GM21423 (cell line): ENCODE data around the gene SULT6B1.
A peak's percentile ranks its signal among the peaks of the same experiment; 100 is the strongest.
"Not testable (repeated sequence)": the region's sequence is repeated elsewhere in the genome, so short reads cannot be mapped to it uniquely, and the experiment has no call there.

ENCODE experiments used
- ATAC-seq: cut with Tn5 transposase; IDR thresholded peaks from one replicate; pipeline ENCODE4 v1.9.1; 2021; ENCODE audit warnings: mild to moderate bottlenecking, moderate library complexity; ENCODE audit not compliant: unreplicated experiment

The SULT6B1 gene

DNA sequence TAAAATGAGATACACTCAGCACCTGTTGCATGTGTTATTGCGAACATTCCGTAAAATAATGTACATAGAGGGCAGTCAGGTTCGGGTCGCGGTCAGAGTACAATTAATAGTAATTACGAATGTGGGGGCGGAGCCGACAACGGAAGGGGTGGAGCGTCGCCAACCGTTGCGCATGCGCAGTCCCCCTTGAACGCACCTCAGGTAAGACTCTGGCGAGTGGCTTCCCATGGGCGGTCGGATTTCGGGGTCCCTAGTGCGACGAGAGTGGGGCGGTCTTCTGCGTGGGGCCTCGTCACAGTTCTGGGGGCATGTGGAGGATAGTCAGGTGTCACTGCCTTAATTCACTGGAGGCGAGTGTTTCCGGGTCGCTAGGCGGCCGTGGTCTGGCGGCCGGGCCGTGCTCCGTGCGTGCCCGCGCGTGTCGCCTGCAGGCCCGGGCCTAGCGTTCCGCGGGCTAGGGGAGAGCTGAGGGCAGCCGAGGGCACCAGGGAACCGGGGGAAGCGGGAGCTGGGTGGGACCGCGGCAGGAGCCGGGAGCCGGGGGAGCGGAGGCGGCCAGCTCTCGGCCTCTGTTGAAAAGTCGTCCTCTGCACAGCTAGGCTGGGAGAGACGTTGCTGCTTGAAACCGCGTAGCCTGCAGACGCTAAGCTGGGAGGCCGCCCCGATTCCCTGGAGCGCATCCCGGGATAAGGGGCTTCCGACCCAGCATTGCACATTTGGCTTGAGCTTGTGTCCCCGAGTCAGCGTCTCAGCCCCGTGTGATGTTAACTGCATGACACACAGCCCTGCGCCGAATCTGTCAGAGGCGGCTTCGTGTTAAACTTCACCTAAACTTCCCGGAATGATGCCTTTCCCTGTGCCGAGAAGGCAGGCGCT, 8.1 kb upstream of the SULT6B1 start, which contains the start of gene CEBPZOS:
Gene CEBPZOS (plus strand): TSS at position 177 of the 876 bp plus-strand sequence. CDS start 3,209 bp downstream, outside the sequence.
- peak; percentile 86 for ATAC-seq

- ATAC-seq = not testable (repeated sequence)
Measured at GRCh38 chr2:37195862-37196319, 7.4 kb upstream of the SULT6B1 start.

GRCh38 chr2:37192551-37192950, 4.1 kb upstream of the SULT6B1 start:
- no peak for ATAC-seq

- no peak for ATAC-seq
Measured at GRCh38 chr2:37191747-37192146, 3.3 kb upstream of the SULT6B1 start.

DNA sequence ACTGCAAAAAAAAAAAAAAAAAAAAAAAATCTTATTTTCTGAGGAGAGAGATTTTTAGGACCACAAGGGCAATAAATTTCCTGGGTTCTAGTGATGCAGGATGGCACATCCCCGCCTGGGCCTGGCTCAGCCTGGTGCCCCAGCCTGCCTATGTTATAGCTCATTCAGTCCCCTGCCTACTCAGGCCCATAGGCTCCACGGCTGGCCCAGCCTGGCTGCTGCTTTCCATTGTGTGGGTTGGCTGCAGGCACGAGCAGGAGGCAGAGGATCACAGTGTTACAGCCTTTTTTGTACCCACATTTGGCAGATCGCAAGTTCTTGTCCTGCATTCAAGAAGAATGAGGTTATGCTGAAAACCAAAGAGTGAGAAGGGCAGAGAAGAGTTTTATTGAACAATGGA, 2.8 kb upstream of the SULT6B1 start:
- no peak for ATAC-seq

GRCh38 chr2:37190290-37190689, 1.8 kb upstream of the SULT6B1 start:
- ATAC-seq = no peak

DNA sequence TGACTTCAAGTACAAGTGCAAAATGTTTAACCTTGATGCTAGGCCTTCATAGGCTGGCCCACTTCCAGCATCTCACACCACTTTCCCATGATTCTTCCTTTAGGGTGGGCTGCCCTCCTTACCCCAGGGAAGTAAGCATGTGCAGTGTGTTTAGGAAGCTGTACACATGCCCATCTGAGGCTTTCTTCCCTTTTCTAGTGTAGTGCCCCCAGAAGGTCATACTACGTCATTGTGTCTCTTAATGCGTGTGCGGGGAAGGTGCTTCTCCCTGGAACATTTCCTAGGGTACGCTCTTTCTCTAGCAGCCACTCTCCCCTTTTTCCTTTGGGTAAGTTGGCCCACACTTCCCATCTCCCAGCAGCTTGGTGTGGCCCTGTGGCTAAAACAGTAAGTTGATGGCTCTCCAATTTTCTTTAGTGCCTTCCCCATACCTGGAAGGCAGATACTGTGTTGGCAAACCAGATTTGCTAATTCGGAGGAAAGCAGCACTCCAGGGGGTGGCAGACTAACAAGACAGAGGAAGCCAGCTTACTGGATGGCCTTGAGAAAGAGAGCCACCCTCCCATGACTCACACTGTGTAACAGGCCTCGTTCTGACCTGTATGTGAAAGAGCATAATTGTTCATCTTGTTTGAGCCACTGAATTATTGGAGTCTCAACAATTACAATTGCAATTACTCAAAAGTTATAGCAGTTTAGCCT, 1.1 kb upstream of the SULT6B1 start:
- ATAC-seq = no peak

DNA sequence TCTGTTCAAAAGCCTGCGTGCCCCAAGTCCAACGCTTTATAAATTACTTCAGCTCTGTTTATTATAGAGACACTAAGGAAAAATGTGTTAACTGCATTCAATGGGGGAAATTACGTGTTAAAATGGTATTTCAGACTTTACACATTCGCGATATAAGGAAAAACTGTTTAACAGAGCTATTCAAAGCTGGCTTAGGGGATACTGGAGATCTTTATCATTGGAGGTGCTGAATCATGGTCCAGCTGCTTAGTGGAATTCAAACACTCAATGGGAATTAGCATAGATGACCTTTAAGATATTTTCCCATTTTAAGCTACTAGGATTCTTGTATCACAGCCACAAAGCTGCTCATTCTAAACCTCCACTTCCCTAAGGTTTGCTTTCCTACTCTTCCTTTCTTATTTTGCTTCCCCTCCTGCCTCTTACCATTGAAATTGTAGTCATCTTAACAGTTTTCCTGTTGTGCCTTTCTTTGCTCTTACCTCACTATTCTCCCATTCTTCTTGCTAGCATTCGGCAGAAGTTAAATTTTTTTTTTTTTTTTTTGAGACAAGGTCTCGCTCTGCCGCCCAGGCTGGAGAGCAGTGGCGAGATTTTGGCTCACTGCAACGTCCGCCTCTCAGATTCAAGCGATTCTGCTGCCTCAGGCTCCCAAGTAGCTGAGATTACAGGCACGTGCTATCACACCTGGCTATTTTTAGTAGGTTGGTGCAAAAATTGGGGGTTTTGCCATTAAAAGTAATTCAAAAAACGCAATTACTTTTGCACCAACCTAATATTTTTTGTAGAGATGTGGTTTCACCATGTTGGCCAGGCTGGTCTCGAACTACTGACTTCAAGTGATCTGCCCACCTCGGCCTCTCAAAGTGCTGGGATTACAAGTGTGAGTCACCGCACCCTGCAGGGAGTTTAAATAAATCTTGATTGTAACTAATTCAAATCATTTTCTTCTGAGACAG, 6.5 kb downstream of the SULT6B1 start:
- no peak for ATAC-seq

DNA sequence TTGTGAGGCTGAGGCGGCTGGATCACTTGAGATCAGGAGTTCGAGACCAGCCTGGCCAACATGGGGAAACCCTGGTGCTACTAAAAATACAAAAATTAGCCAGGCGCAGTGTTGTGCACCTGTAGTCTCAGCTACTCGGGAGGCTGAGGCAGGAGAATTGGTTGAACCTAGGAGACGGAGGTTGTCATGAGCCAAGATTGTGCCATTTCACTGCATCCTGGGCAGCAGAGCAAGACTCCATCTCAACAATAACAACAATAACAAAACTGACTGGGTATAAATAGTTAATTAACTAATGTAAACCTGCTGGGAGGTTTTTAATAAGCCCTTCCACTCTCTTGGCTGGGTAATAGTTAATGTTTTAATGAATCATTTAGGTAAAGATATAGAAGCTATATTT, 7.8 kb downstream of the SULT6B1 start:
- no peak for ATAC-seq

- no peak for ATAC-seq
Measured at GRCh38 chr2:37180006-37180639, 8.3 kb downstream of the SULT6B1 start.

- ATAC-seq = no peak
Measured at GRCh38 chr2:37173741-37174140, 14.7 kb downstream of the SULT6B1 start.

- ATAC-seq = no peak
Measured at GRCh38 chr2:37171624-37171950, 16.9 kb downstream of the SULT6B1 start.

- peak; percentile 70 for ATAC-seq
Measured at GRCh38 chr2:37168217-37168981, 20.1 kb downstream of the SULT6B1 start.

- ATAC-seq = no peak
Measured at GRCh38 chr2:37167636-37168180, 20.8 kb downstream of the SULT6B1 start.

- no peak for ATAC-seq
Measured at GRCh38 chr2:37164757-37165156, 23.7 kb downstream of the SULT6B1 start.

- peak; percentile 82 for ATAC-seq
Measured at GRCh38 chr2:37156857-37157714, 31.4 kb downstream of the SULT6B1 start, which contains the start of gene EIF2AK2. EIF2AK2 (minus strand) TSS chr2:37156980; CDS start chr2:37147806, 9,174 bp downstream.

DNA sequence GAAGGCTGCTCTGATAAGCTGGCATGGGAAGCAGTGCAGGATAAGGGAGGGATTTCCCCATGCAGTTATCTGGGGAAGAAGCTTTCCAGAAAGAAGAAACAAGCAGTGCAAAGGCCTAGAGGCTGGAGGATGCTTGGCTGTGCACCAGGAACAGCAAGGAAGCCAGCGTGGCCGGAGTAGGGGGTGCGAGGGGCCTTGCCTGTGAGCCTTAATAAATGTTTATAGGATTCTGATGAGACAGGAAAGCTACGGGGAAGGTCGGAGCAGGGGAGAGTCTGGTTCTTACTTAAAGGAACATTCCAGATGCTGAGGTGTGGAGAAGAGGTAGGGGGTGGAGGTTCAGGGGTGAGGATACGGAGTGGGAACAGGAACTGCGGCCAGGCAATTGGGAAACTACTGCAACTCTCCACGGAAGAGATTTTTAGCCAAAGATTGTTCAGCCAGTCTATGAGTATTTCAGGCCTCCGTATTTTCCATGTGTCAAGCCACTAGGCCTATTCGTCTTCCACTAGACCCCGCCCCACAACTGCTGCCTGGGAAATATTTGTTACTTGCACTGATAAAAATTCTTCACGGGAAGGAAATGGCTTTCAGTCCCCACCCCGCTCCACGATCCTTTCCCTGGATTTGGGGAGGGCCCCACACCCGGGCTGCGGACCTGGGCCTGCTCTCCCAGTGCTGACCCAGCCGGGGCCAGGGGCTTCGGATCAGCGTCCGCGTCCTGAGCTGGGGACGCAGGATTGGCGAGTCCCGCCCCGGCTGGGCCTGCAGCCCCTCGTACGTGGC, 32.2 kb downstream of the SULT6B1 start:
- peak; percentile 25 for ATAC-seq

- no peak for ATAC-seq
Measured at GRCh38 chr2:37154785-37155184, 33.7 kb downstream of the SULT6B1 start.
